ENCODE data around the gene ZNF616.

DNA sequence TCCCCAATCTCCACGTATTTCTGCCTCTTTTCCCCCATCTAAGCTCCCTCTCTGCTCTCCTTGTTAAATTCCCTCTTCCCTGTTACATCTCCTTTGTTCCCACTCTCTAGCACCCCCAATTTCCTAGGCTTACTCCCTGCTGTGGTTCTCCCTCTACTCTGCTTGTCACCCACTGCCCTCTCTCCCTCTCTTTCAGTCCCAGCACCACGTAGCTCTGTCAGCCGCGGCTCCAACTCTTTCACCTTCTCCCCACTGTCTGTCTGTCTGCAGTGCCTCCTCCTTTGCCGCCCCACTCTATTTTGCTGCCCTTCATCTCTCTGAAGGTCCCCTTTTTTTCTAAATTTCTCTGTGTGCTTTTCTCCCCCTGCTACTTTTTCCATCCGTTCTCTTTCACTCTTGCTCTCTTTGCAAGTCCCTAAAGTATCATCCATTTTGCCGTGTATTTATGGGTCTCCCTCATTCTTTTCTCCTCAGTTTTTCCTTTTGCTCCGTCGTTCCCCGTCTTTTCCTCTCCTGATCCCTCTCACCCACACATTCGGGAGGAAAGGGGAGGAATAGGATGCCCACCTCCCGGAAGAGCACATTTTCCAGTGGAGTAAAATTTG lies 45.1 kb downstream of the ZNF616 start:
- TF ChIP-seq CTCF (IDR thresholded peaks at IDR 0.05) = no peak
- TF ChIP-seq POLR2A (IDR thresholded peaks at IDR 0.05) = no peak

Data from thyroid gland (tissue), 4 donors.